IMR-90 (cell line): ENCODE data around the gene RALGAPB. TPM values are rescaled to one million over a fixed set of nuclear protein-coding genes. Genes with fewer than 3 reads are reported as not detected.

Experiments
- ATAC-seq: fragments of 200-7000 bp; cut with Tn5 transposase; 2 replicates; pipeline ENCODE4 v1.9.1; 2020; ENCODE audit warnings: low read depth, mild to moderate bottlenecking, moderate library complexity
- BruUV-seq: library from RNA; stranded (reverse); fragments of 400-500 nt; replicated peaks from 2 replicates; lab custom pipeline; 2021; lab: Mats Ljungman, UMichigan
- CTCF ChIA-PET: fragments of 300-600 bp; formaldehyde crosslinking; extraction: SDS; loops from one replicate; lab custom pipeline; 2021; ENCODE audit warnings: antibody characterized with exemption; lab: Yijun Ruan, JAX
- POLR2A ChIA-PET: fragments of 300-600 bp; sonication (Branson Sonifier 250); formaldehyde crosslinking; loops from one replicate; lab custom pipeline; 2022; ENCODE audit warnings: antibody characterized with exemption; ENCODE audit not compliant: unreplicated experiment; lab: Charles Lee
- DNase-seq: peaks from one replicate; pipeline ENCODE4 v3.0.0; 2013
- H2AFZ ChIP-seq: replicated peaks from 2 replicates; pipeline ENCODE3; 2013; ENCODE audit warnings: low read length, mild to moderate bottlenecking; ENCODE audit not compliant: poor library complexity
- H2AK5ac ChIP-seq: 2 replicates; pipeline ENCODE4 v1.6.1; 2013; ENCODE audit warnings: low read depth, low read length, inconsistent platforms
- H2AK9ac ChIP-seq: replicated peaks from 2 replicates; pipeline ENCODE3; 2013; ENCODE audit warnings: mild to moderate bottlenecking, low read depth, low read length, moderate library complexity; ENCODE audit not compliant: poor library complexity
- H2BK120ac ChIP-seq: 2 replicates; pipeline ENCODE4 v1.6.1; 2013; ENCODE audit warnings: low read depth, low read length, inconsistent platforms
- H2BK15ac ChIP-seq: 3 replicates; pipeline ENCODE4 v1.6.1; 2013; ENCODE audit warnings: low read depth, low read length, inconsistent platforms
- H2BK20ac ChIP-seq: 2 replicates; pipeline ENCODE4 v1.6.1; 2013; ENCODE audit warnings: low read depth, mild to moderate bottlenecking, inconsistent platforms, low read length, moderate library complexity
- H2BK5ac ChIP-seq: 2 replicates; pipeline ENCODE4 v1.6.1; 2013; ENCODE audit warnings: mild to moderate bottlenecking, low read depth, low read length, inconsistent platforms; ENCODE audit not compliant: poor library complexity, severe bottlenecking
- H3K14ac ChIP-seq: replicated peaks from 2 replicates; pipeline ENCODE4 v1.6.1; 2013; ENCODE audit warnings: low read depth, low read length, inconsistent platforms
- H3K18ac ChIP-seq: 2 replicates; pipeline ENCODE4 v1.6.1; 2013; ENCODE audit warnings: low read depth, low read length, control low read depth
- H3K23ac ChIP-seq: 2 replicates; pipeline ENCODE4 v1.6.1; 2013; ENCODE audit warnings: low read depth, low read length, inconsistent platforms
- H3K27ac ChIP-seq: 2 replicates; pipeline ENCODE4 v1.5.1; 2013; ENCODE audit warnings: mild to moderate bottlenecking, control low read depth, low read length; ENCODE audit not compliant: insufficient read depth
- H3K27me3 ChIP-seq: 2 replicates; pipeline ENCODE4 v1.6.1; 2013; ENCODE audit warnings: low read length; ENCODE audit not compliant: control insufficient read depth, insufficient read depth
- H3K36me3 ChIP-seq: 2 replicates; pipeline ENCODE4 v1.6.1; 2013; ENCODE audit warnings: low read length, mixed read lengths; ENCODE audit not compliant: control insufficient read depth, insufficient read depth
- H3K4ac ChIP-seq: 2 replicates; pipeline ENCODE4 v1.6.1; 2013; ENCODE audit warnings: low read depth, low read length, inconsistent platforms
- H3K4me1 ChIP-seq: 2 replicates; pipeline ENCODE4 v1.6.1; 2013; ENCODE audit warnings: low read length, mixed read lengths; ENCODE audit not compliant: control insufficient read depth, insufficient read depth
- H3K4me2 ChIP-seq: 2 replicates; pipeline ENCODE4 v1.6.1; 2013; ENCODE audit warnings: low read depth, mild to moderate bottlenecking, control low read depth, low read length, moderate library complexity
- H3K4me3 ChIP-seq: 2 replicates; pipeline ENCODE4 v1.5.1; 2013; ENCODE audit warnings: low read depth, mild to moderate bottlenecking, control low read depth, low read length, moderate library complexity; ENCODE audit not compliant: insufficient read depth
- H3K56ac ChIP-seq: 2 replicates; pipeline ENCODE4 v1.6.1; 2013; ENCODE audit warnings: low read length, inconsistent platforms; ENCODE audit not compliant: insufficient read depth; ENCODE audit errors: extremely low read depth
- H3K79me1 ChIP-seq, 2 experiments: 2 replicates each; pipeline ENCODE4 v1.6.1; 2013; ENCODE audit warnings: low read length in 2 of 2, inconsistent platforms in 1 of 2, low read depth in 1 of 2
- H3K9ac ChIP-seq: 2 replicates; pipeline ENCODE4 v1.6.1; 2013; ENCODE audit warnings: low read depth, low read length, control low read depth
- H3K9me1 ChIP-seq: 2 replicates; pipeline ENCODE4 v1.6.1; 2013; ENCODE audit warnings: low read length, inconsistent platforms; ENCODE audit not compliant: insufficient read depth
- H3K9me3 ChIP-seq: 2 replicates; pipeline ENCODE4 v1.6.1; 2013; ENCODE audit warnings: low read length; ENCODE audit not compliant: control insufficient read depth, insufficient read depth
- H4K20me1 ChIP-seq: 2 replicates; pipeline ENCODE4 v1.6.1; 2013; ENCODE audit warnings: low read length, inconsistent platforms; ENCODE audit not compliant: insufficient read depth
- H4K5ac ChIP-seq: 2 replicates; pipeline ENCODE4 v1.6.1; 2013; ENCODE audit warnings: mild to moderate bottlenecking, low read depth, low read length, control low read depth
- H4K8ac ChIP-seq, 2 experiments: 2 replicates each; pipeline ENCODE4 v1.6.1; 2013; ENCODE audit warnings: low read depth in 2 of 2, low read length in 2 of 2, control low read depth in 1 of 2, inconsistent platforms in 1 of 2
- H4K91ac ChIP-seq: 2 replicates; pipeline ENCODE4 v1.6.1; 2013; ENCODE audit warnings: low read depth, low read length, inconsistent platforms; ENCODE audit not compliant: insufficient read depth
- CHD1 ChIP-seq: IDR thresholded peaks from 2 replicates; pipeline ENCODE4 v1.6.1; 2012; ENCODE audit warnings: low read depth, low read length, improper control_type of control experiment
- ELK1 ChIP-seq: fragments of 150-350 bp; IDR thresholded peaks from 2 replicates; pipeline ENCODE4 v1.6.1; 2016; ENCODE audit warnings: low read depth, mild to moderate bottlenecking, low read length, moderate library complexity, borderline replicate concordance
- NFE2L2 ChIP-seq: fragments of 150-350 bp; IDR thresholded peaks from 2 replicates; pipeline ENCODE4 v1.6.1; 2016; ENCODE audit warnings: low read depth, mild to moderate bottlenecking, low read length
- POLR2A ChIP-seq: IDR thresholded peaks from 2 replicates; pipeline ENCODE4 v1.6.1; 2012; ENCODE audit warnings: mild to moderate bottlenecking, low read depth, low read length
- RFX5 ChIP-seq: IDR thresholded peaks from 2 replicates; pipeline ENCODE4 v1.8.0; 2012; ENCODE audit warnings: low read depth, mild to moderate bottlenecking, low read length, moderate library complexity
- SMC3 ChIP-seq: fragments of 150-350 bp; IDR thresholded peaks from 2 replicates; pipeline ENCODE4 v1.6.1; 2016; ENCODE audit warnings: low read depth, mild to moderate bottlenecking, antibody characterized with exemption, low read length, moderate library complexity
- WGBS, 2 experiments: methylation state at CpG; one replicate each; pipeline versions ENCODE4 v1.1.5 to v1.1.7; 2013; ENCODE audit warnings: missing lambda C conversion rate in 2 of 2; ENCODE audit not compliant: insufficient read length in 1 of 2; ENCODE audit errors: extremely low coverage in 2 of 2; 5-methylcytosine and 5-hydroxymethylcytosine counted together
- dilution Hi-C: fragments of 300-500 bp; cut with HindIII; formaldehyde crosslinking; loops from one replicate; pipeline ENCODE4 v1.14.3; 2018; ENCODE audit warnings: low sequenced_read_pairs; ENCODE audit not compliant: unreplicated experiment
- in situ Hi-C: fragments of 300-500 bp; cut with MboI; formaldehyde crosslinking; loops from 3 replicates; pipeline ENCODE4 v1.14.3; 2019; ENCODE audit warnings: low sequenced_read_pairs, inconsistent platforms, mixed read lengths
- intact Hi-C: fragments of 100-400 bp; cut with micrococcal nuclease; formaldehyde crosslinking; loops from 2 replicates; pipeline ENCODE4 v1.10.0; 2022
- polyA plus RNA-seq, 3 experiments: library from polyadenylated mRNA; depleted of rRNA; stranded (reverse); fragments of >200 nt; gene quantifications; 2 replicates each; pipeline ENCODE4 v1.2.3, GENCODE V29; 2012; ENCODE audit warnings: low replicate concordance in 1 of 3
- total RNA-seq: library from RNA; depleted of rRNA; stranded (reverse); fragments of >200 nt; gene quantifications from 2 replicates; pipeline ENCODE4 v1.2.3, GENCODE V29; 2012

The RALGAPB gene
- total and polyA plus RNA-seq, 2 of the 4 experiments (the other 2 are of a cell fraction) = 12.7 to 30.3 TPM

- H3K18ac ChIP-seq = no peak overlapping the region
- no peak overlapping the region for H3K9ac ChIP-seq
- H3K14ac ChIP-seq = no peak overlapping the region
- H2BK120ac ChIP-seq = no peak overlapping the region
- 0% methylated on average over 1 of the region's 3 CpGs; no CpG with 5 or more reads in 1 of the 2 experiments for WGBS, 2 experiments
- H3K4me3 ChIP-seq = no peak overlapping the region
- no peak overlapping the region for H4K8ac ChIP-seq
- no peak for TF ChIP-seq ELK1
- no peak for TF ChIP-seq CHD1
- TF ChIP-seq NFE2L2 = no peak
- TF ChIP-seq SMC3 = no peak
- no peak for TF ChIP-seq RFX5
- no peak for TF ChIP-seq POLR2A
- dilution Hi-C loops (no loop called here), in situ Hi-C loops (no loop called here), intact Hi-C loops (no loop called here)
- no peaks in the 10 kb centered on the region for H3K79me1 ChIP-seq
- no peaks in the 10 kb centered on the region for H3K9me1 ChIP-seq
- no peak overlapping the region for H2BK5ac ChIP-seq
- H3K4ac ChIP-seq = no peak overlapping the region
- H3K4me2 ChIP-seq = no peak overlapping the region
- DNase-seq (no peak), ATAC-seq (no peak)
- no peak overlapping the region for H4K91ac ChIP-seq
- no peak overlapping the region for H2BK15ac ChIP-seq
- H3K27me3 ChIP-seq = peaks cover 49% of the 10 kb centered on the region
- H3K36me3 ChIP-seq = no peaks in the 10 kb centered on the region
- no peaks in the 10 kb centered on the region for H3K4me1 ChIP-seq
- CTCF ChIA-PET = no interaction called here
- no peak overlapping the region for H2BK20ac ChIP-seq
- no peaks in the 10 kb centered on the region for H4K20me1 ChIP-seq
- H2AFZ ChIP-seq = no peak overlapping the region
- no peak overlapping the region for H4K5ac ChIP-seq
- POLR2A ChIA-PET = interaction anchor here (0.6 kb wide), 1 partner anchor 8 kb away, joined by 3 read pairs; no protein-coding TSS in a partner anchor
- no peak overlapping the region for H2AK9ac ChIP-seq
- BruUV-seq = no TSS peak
- H2AK5ac ChIP-seq = no peak overlapping the region
- H3K27ac ChIP-seq = no peak overlapping the region
- H3K23ac ChIP-seq = no peak overlapping the region
- H3K56ac ChIP-seq = no peak overlapping the region
- no peaks in the 10 kb centered on the region for H3K9me3 ChIP-seq
Observed at GRCh38 chr20:38603286-38603685, 130.6 kb downstream of the RALGAPB start.
